Thoracic aorta (tissue), 2 donors: ENCODE data around the gene CELF1. TPM values are rescaled to one million over a fixed set of nuclear protein-coding genes. Genes with fewer than 3 reads are reported as not detected.

Source experiments
- ATAC-seq: fragments of 150-250 bp; one replicate; pipeline ENCODE4 v1.8.0; 2017; ENCODE audit warnings: low read depth; ENCODE audit not compliant: insufficient number of reproducible peaks, low FRiP score
- DNase-seq: peaks from one replicate; pipeline ENCODE4 v3.0.0-alpha.2; 2020; ENCODE audit warnings: low spot score
- H3K27ac ChIP-seq, 2 donors: fragments of 200-600 bp; sonication (generic); 1 replicate in 1 of 2; 2 replicates in 1 of 2; pipeline ENCODE4 v1.5.1; 2016; ENCODE audit warnings: mild to moderate bottlenecking in 2 of 2, moderate library complexity in 2 of 2
- H3K27me3 ChIP-seq: fragments of 200-600 bp; sonication (generic); replicated peaks from 2 replicates; pipeline ENCODE4 v1.6.0; 2016; ENCODE audit warnings: mild to moderate bottlenecking; ENCODE audit not compliant: insufficient read depth
- H3K36me3 ChIP-seq: fragments of 200-600 bp; sonication (generic); one replicate; pipeline ENCODE4 v1.5.1; 2016
- H3K4me1 ChIP-seq, 2 donors: fragments of 200-600 bp; sonication (generic); 1 replicate in 1 of 2; 2 replicates in 1 of 2; pipeline versions ENCODE4 v1.5.1 to v1.6.0; 2016; ENCODE audit warnings: low read depth in 2 of 2, mild to moderate bottlenecking in 1 of 2; ENCODE audit not compliant: control insufficient read depth in 1 of 2
- H3K4me3 ChIP-seq: fragments of 200-600 bp; sonication (generic); 2 replicates; pipeline ENCODE4 v1.5.1; 2016; ENCODE audit warnings: mild to moderate bottlenecking
- H3K9me3 ChIP-seq: fragments of 200-600 bp; sonication (generic); 2 replicates; pipeline ENCODE4 v1.5.1; 2016
- CTCF ChIP-seq: fragments of 200-600 bp; sonication (generic); IDR thresholded peaks from one replicate; pipeline ENCODE4 v1.5.1; 2019; ENCODE audit warnings: antibody characterized with exemption
- total RNA-seq, 2 donors: library from RNA; depleted of rRNA; stranded (reverse); fragments of >200 nt; gene quantifications; one replicate each; pipeline versions ENCODE4 v1.1.0 to v1.2.3, GENCODE V29; 2016

The CELF1 gene
- total RNA-seq, 2 donors from 2014 or later, result 112 to 114 TPM

- ATAC-seq (no peak), DNase-seq (no peak)
- Histone ChIP-seq H3K4me3 (no peak within 1 kb of the TSS), H3K9me3 (no peaks in the 10 kb centered on the region), H3K36me3 (peaks cover 31% of the 10 kb centered on the region), H3K27me3 (no peaks in the 10 kb centered on the region), H3K4me1 (peaks cover 0 to 10% of the 10 kb centered on the region in 2 donors), H3K27ac (no peak within 1 kb of the TSS)
- TF ChIP-seq CTCF, result no peak
Observed at GRCh38 chr11:47586098-47586855, 33.3 kb upstream of the CELF1 start, which contains the start of gene FAM180B. TSS of gene FAM180B (plus strand) at chr11:47586678. CDS start at chr11:47586769, 91 bp downstream.

- no peak overlapping the region for H3K27ac ChIP-seq
- H3K9me3 ChIP-seq, result no peaks in the 10 kb centered on the region
- H3K27me3 ChIP-seq, result no peaks in the 10 kb centered on the region
- no peak overlapping the region for H3K4me3 ChIP-seq
- DNase-seq, result no peak
- H3K4me1 ChIP-seq, result peaks cover 7 to 12% of the 10 kb centered on the region in 2 donors
- peaks cover 31% of the 10 kb centered on the region for H3K36me3 ChIP-seq
- ATAC-seq, result no peak
- no peak for TF ChIP-seq CTCF
Observed at GRCh38 chr11:47583844-47584243, 30.9 kb upstream of the CELF1 start.

- peak; percentile 74 for ATAC-seq
- peaks cover 16 to 30% of the 10 kb centered on the region in 2 donors for H3K4me1 ChIP-seq
- no peaks in the 10 kb centered on the region for H3K27me3 ChIP-seq
- DNase-seq, result peak; percentile 74
- no peak for TF ChIP-seq CTCF
- peaks cover 36% of the 10 kb centered on the region for H3K36me3 ChIP-seq
- H3K4me3 ChIP-seq, result peak within 1 kb of the TSS; percentile 89
- peak within 1 kb of the TSS; percentile 48 to 72 for H3K27ac ChIP-seq
- H3K9me3 ChIP-seq, result no peaks in the 10 kb centered on the region
Observed at GRCh38 chr11:47578524-47579494, 25.9 kb upstream of the CELF1 start, which contains the start of the genes KBTBD4 and NDUFS3. TSS of gene KBTBD4 (minus strand) at chr11:47578970. CDS start at chr11:47578951, 19 bp downstream. TSS of gene NDUFS3 (plus strand) at chr11:47579074. CDS start at chr11:47579092, 18 bp downstream.

GRCh38 chr11:47577460-47578041, 24.6 kb upstream of the CELF1 start:
- H3K9me3 ChIP-seq, result no peaks in the 10 kb centered on the region
- H3K27me3 ChIP-seq, result no peaks in the 10 kb centered on the region
- TF ChIP-seq CTCF, result no peak
- peaks cover 16 to 30% of the 10 kb centered on the region in 2 donors for H3K4me1 ChIP-seq
- DNase-seq, result no peak
- H3K36me3 ChIP-seq, result peaks cover 36% of the 10 kb centered on the region
- no peak overlapping the region for H3K27ac ChIP-seq
- H3K4me3 ChIP-seq, result peak overlapping the region; percentile 89
- ATAC-seq, result no peak
